A549 treated with dexamethasone at 1 μM for 4 hours (cell line): ENCODE data around the gene IGBP1. TPM values are rescaled to one million over a fixed set of nuclear protein-coding genes. Genes with fewer than 3 reads are reported as not detected.

Experiments
- total RNA-seq: library from RNA; stranded (reverse); fragments of 200-300 nt; extraction: Qiagen RNA extraction; gene quantifications from 5 replicates; pipeline ENCODE4 v1.2.3, GENCODE V29; 2022

Gene IGBP1
- total RNA-seq: 59.9 to 70.4 TPM (median 64.4 TPM) in 5 replicates

GRCh38 chrX:70133303-70134115, at the start of gene IGBP1:
Gene IGBP1, plus strand, starts transcription at chrX:70133447. Its CDS starts 501 bp downstream, at chrX:70133948.

GRCh38 chrX:70176938-70177533, 43.8 kb downstream of the IGBP1 start, which contains the start of gene DGAT2L6:
Gene DGAT2L6, plus strand, starts transcription at chrX:70177483. Its CDS starts 100 bp downstream, at chrX:70177583.

Other genes starting within 250 kb of the IGBP1 start
- not detected in 5 replicates for gene AWAT2, start 83.5 kb upstream of the IGBP1 start, total RNA-seq
- gene OTUD6A, start 71.0 kb upstream of the IGBP1 start, total RNA-seq: not detected in 5 replicates
- not detected in 5 replicates for gene DGAT2L6, start 44.0 kb downstream of the IGBP1 start, total RNA-seq
- not detected in 5 replicates for gene AWAT1, start 101.2 kb downstream of the IGBP1 start, total RNA-seq
- not detected in 5 replicates for gene P2RY4, start 126.8 kb downstream of the IGBP1 start, total RNA-seq
- not detected in 5 replicates for gene ARR3, start 134.9 kb downstream of the IGBP1 start, total RNA-seq
- gene RAB41, start 148.7 kb downstream of the IGBP1 start, total RNA-seq: not detected in 5 replicates
- gene PDZD11, start 156.5 kb downstream of the IGBP1 start, total RNA-seq: 87.1 to 110 TPM (median 90.8 TPM) in 5 replicates
- 23.8 to 29.9 TPM (median 27.9 TPM) in 5 replicates for gene KIF4A, start 156.7 kb downstream of the IGBP1 start, total RNA-seq